HepG2 (cell line): ENCODE data around the gene KLF5.

Source experiments
- CHD2 ChIP-seq: IDR thresholded peaks from 2 replicates; pipeline ENCODE4 v1.6.1; 2011; ENCODE audit warnings: low read depth, low read length, improper control_type of control experiment
- FOXA1 ChIP-seq, 2 experiments: fragments of 450-650 bp in 1 of 2; sonication (generic) in 1 of 2; formaldehyde crosslinking in 1 of 2; IDR thresholded peaks; 2 replicates each; pipeline versions ENCODE4 v1.4.0 to v1.6.1; 2016 to 2020; ENCODE audit warnings: missing genetic modification reagents in 1 of 2
- FOXO1 ChIP-seq: sonication (generic); formaldehyde crosslinking; IDR thresholded peaks from 2 replicates; pipeline ENCODE4 v1.4.0; 2020; ENCODE audit warnings: missing genetic modification reagents
- FOXP4 ChIP-seq: sonication (generic); formaldehyde crosslinking; IDR thresholded peaks from 2 replicates; pipeline ENCODE4 v1.4.0; 2020; ENCODE audit warnings: missing genetic modification reagents
- PLSCR1 ChIP-seq: sonication (generic); formaldehyde crosslinking; IDR thresholded peaks from 2 replicates; pipeline ENCODE4 v1.5.0; 2020; ENCODE audit warnings: missing genetic modification reagents, mild to moderate bottlenecking, borderline replicate concordance
- POLR2AphosphoS5 ChIP-seq: IDR thresholded peaks from 2 replicates; pipeline ENCODE4 v1.6.1; 2012; ENCODE audit warnings: low read depth, low read length
- SIN3A ChIP-seq: IDR thresholded peaks from 2 replicates; pipeline ENCODE4 v1.6.1; 2011; ENCODE audit warnings: low read depth, mild to moderate bottlenecking, control low read depth, low read length, borderline replicate concordance
- SNAPC4 ChIP-seq: sonication (generic); formaldehyde crosslinking; IDR thresholded peaks from 2 replicates; pipeline ENCODE4 v1.4.0; 2020; ENCODE audit warnings: mild to moderate bottlenecking, missing genetic modification reagents
- SOX6 ChIP-seq, 2 experiments: fragments of 450-650 bp in 1 of 2; sonication (generic) in 1 of 2; formaldehyde crosslinking in 1 of 2; IDR thresholded peaks; 2 replicates each; pipeline versions ENCODE4 v1.4.0 to v1.6.1; 2017 to 2020; ENCODE audit warnings: antibody characterized with exemption in 1 of 2, mild to moderate bottlenecking in 1 of 2, missing genetic modification reagents in 1 of 2
- ZNF543 ChIP-seq: sonication (generic); formaldehyde crosslinking; IDR thresholded peaks from 2 replicates; pipeline ENCODE4 v1.4.0; 2020; ENCODE audit warnings: mild to moderate bottlenecking, missing genetic modification reagents
- ZNF576 ChIP-seq: sonication (generic); formaldehyde crosslinking; IDR thresholded peaks from 2 replicates; pipeline ENCODE4 v1.4.0; 2020; ENCODE audit warnings: mild to moderate bottlenecking, missing genetic modification reagents
- TF ChIP-seq, protein P1 (sequence below): sonication (generic); formaldehyde crosslinking; IDR thresholded peaks from 2 replicates; pipeline ENCODE4 v1.5.0; 2020; ENCODE audit warnings: mild to moderate bottlenecking, missing genetic modification reagents, moderate library complexity

GRCh38 chr13:73081256-73081915, 22.6 kb downstream of the KLF5 start:
- TF ChIP-seq SNAPC4 (CRISPR knock-in tag) = no peak
- TF ChIP-seq, protein P1, sequence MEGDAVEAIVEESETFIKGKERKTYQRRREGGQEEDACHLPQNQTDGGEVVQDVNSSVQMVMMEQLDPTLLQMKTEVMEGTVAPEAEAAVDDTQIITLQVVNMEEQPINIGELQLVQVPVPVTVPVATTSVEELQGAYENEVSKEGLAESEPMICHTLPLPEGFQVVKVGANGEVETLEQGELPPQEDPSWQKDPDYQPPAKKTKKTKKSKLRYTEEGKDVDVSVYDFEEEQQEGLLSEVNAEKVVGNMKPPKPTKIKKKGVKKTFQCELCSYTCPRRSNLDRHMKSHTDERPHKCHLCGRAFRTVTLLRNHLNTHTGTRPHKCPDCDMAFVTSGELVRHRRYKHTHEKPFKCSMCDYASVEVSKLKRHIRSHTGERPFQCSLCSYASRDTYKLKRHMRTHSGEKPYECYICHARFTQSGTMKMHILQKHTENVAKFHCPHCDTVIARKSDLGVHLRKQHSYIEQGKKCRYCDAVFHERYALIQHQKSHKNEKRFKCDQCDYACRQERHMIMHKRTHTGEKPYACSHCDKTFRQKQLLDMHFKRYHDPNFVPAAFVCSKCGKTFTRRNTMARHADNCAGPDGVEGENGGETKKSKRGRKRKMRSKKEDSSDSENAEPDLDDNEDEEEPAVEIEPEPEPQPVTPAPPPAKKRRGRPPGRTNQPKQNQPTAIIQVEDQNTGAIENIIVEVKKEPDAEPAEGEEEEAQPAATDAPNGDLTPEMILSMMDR (CRISPR knock-in tag) = no peak
- no peak for TF ChIP-seq FOXA1 (IDR thresholded peaks at IDR 0.05)
- no peak for TF ChIP-seq FOXA1 (CRISPR knock-in tag; IDR thresholded peaks at IDR 0.05)
- TF ChIP-seq FOXO1 (CRISPR knock-in tag) = no peak
- no peak for TF ChIP-seq POLR2AphosphoS5
- TF ChIP-seq CHD2 = no peak
- TF ChIP-seq SOX6 (IDR thresholded peaks at IDR 0.05) = no peak
- no peak for TF ChIP-seq SOX6 (CRISPR knock-in tag; IDR thresholded peaks at IDR 0.05)
- no peak for TF ChIP-seq ZNF543 (CRISPR knock-in tag)
- no peak for TF ChIP-seq ZNF576 (CRISPR knock-in tag)
- TF ChIP-seq SIN3A = no peak
- no peak for TF ChIP-seq PLSCR1 (CRISPR knock-in tag)
- TF ChIP-seq FOXP4 (CRISPR knock-in tag) = no peak
